HepG2 (cell line): Measurements from ENCODE around the gene METTL13. TPM values are rescaled to one million over a fixed set of nuclear protein-coding genes. Genes with fewer than 3 reads are reported as not detected.

Experiments
- AHDC1 ChIP-seq: sonication (generic); formaldehyde crosslinking; IDR thresholded peaks from 2 replicates; pipeline ENCODE4 v1.5.1; 2020; ENCODE audit warnings: mild to moderate bottlenecking, missing genetic modification reagents, borderline replicate concordance
- DPF2 ChIP-seq: sonication (generic); formaldehyde crosslinking; IDR thresholded peaks from 2 replicates; pipeline ENCODE4 v1.4.0; 2020; ENCODE audit warnings: mild to moderate bottlenecking, low read depth, missing genetic modification reagents, borderline replicate concordance
- ETV5 ChIP-seq: IDR thresholded peaks from 2 replicates; pipeline ENCODE4 v1.6.1; 2018; ENCODE audit warnings: missing biosample characterization, missing genetic modification reagents, inconsistent platforms, borderline replicate concordance
- HBP1 ChIP-seq: IDR thresholded peaks from 2 replicates; pipeline ENCODE4 v1.6.1; 2016; ENCODE audit warnings: low read depth, control low read depth
- MAZ ChIP-seq, 2 experiments: sonication (generic) in 1 of 2; formaldehyde crosslinking in 1 of 2; IDR thresholded peaks; 2 replicates each; pipeline versions ENCODE4 v1.5.0 to v1.6.1; 2012 to 2020; ENCODE audit warnings: low read depth in 2 of 2, mild to moderate bottlenecking in 2 of 2, borderline replicate concordance in 1 of 2, improper control_type of control experiment in 1 of 2, low read length in 1 of 2, missing genetic modification reagents in 1 of 2, moderate library complexity in 1 of 2
- MBNL3 ChIP-seq: fragments of 250-450 bp; sonication (Bioruptor Pico); conservative IDR thresholded peaks from 2 replicates; pipeline ENCODE4 v1.8.0; 2022; ENCODE audit warnings: mild to moderate bottlenecking, inconsistent platforms
- MXD4 ChIP-seq: IDR thresholded peaks from 2 replicates; pipeline ENCODE4 v1.6.1; 2016; ENCODE audit warnings: mild to moderate bottlenecking, missing biosample characterization, missing genetic modification reagents
- NFE2 ChIP-seq: sonication (generic); formaldehyde crosslinking; IDR thresholded peaks from 2 replicates; pipeline ENCODE4 v1.4.0; 2020; ENCODE audit warnings: missing genetic modification reagents
- REXO4 ChIP-seq: sonication (generic); formaldehyde crosslinking; IDR thresholded peaks from 2 replicates; pipeline ENCODE4 v1.8.0; 2022; ENCODE audit warnings: missing genetic modification reagents, mild to moderate bottlenecking, borderline replicate concordance
- SOX6 ChIP-seq, 2 experiments: fragments of 450-650 bp in 1 of 2; sonication (generic) in 1 of 2; formaldehyde crosslinking in 1 of 2; IDR thresholded peaks; 2 replicates each; pipeline versions ENCODE4 v1.4.0 to v1.6.1; 2017 to 2020; ENCODE audit warnings: antibody characterized with exemption in 1 of 2, mild to moderate bottlenecking in 1 of 2, missing genetic modification reagents in 1 of 2
- YEATS4 ChIP-seq: sonication (generic); formaldehyde crosslinking; IDR thresholded peaks from 2 replicates; pipeline ENCODE4 v1.4.0; 2020; ENCODE audit warnings: missing genetic modification reagents, borderline replicate concordance
- ZBTB38 ChIP-seq: sonication (generic); formaldehyde crosslinking; IDR thresholded peaks from 2 replicates; pipeline ENCODE4 v1.5.1; 2020; ENCODE audit warnings: mild to moderate bottlenecking, missing genetic modification reagents
- ZNF20 ChIP-seq: sonication (generic); formaldehyde crosslinking; IDR thresholded peaks from 2 replicates; pipeline ENCODE4 v1.4.0; 2020; ENCODE audit warnings: mild to moderate bottlenecking, moderate library complexity, missing genetic modification reagents
- ZNF232 ChIP-seq: sonication (generic); formaldehyde crosslinking; IDR thresholded peaks from 2 replicates; pipeline ENCODE4 v1.4.0; 2020; ENCODE audit warnings: missing genetic modification reagents, borderline replicate concordance
- ZNF256 ChIP-seq: sonication (generic); formaldehyde crosslinking; conservative IDR thresholded peaks from 2 replicates; pipeline ENCODE4 v1.4.0; 2020; ENCODE audit warnings: missing genetic modification reagents
- ZNF264 ChIP-seq: sonication (generic); formaldehyde crosslinking; IDR thresholded peaks from 2 replicates; pipeline ENCODE4 v1.4.0; 2020; ENCODE audit warnings: missing genetic modification reagents
- ZNF33B ChIP-seq: sonication (generic); formaldehyde crosslinking; IDR thresholded peaks from 2 replicates; pipeline ENCODE4 v1.5.1; 2020; ENCODE audit warnings: mild to moderate bottlenecking, missing genetic modification reagents
- ZNF530 ChIP-seq: sonication (generic); formaldehyde crosslinking; IDR thresholded peaks from 2 replicates; pipeline ENCODE4 v1.5.0; 2020; ENCODE audit warnings: low read depth, mild to moderate bottlenecking, missing genetic modification reagents
- ZNF761 ChIP-seq: sonication (generic); formaldehyde crosslinking; conservative IDR thresholded peaks from 2 replicates; pipeline ENCODE4 v1.4.0; 2020; ENCODE audit warnings: mild to moderate bottlenecking, missing genetic modification reagents
- ZNF777 ChIP-seq: sonication (generic); formaldehyde crosslinking; IDR thresholded peaks from 2 replicates; pipeline ENCODE4 v1.4.0; 2020; ENCODE audit warnings: missing genetic modification reagents
- ZNF850 ChIP-seq: sonication (generic); formaldehyde crosslinking; conservative IDR thresholded peaks from 2 replicates; pipeline ENCODE4 v1.9.0; 2021; ENCODE audit warnings: mild to moderate bottlenecking, missing genetic modification reagents
- ZSCAN20 ChIP-seq: sonication (generic); formaldehyde crosslinking; IDR thresholded peaks from 2 replicates; pipeline ENCODE4 v1.4.0; 2020; ENCODE audit warnings: missing genetic modification reagents, mild to moderate bottlenecking, borderline replicate concordance
- ZZZ3 ChIP-seq: sonication (generic); formaldehyde crosslinking; IDR thresholded peaks from 2 replicates; pipeline ENCODE4 v1.4.0; 2020; ENCODE audit warnings: missing genetic modification reagents, mild to moderate bottlenecking, borderline replicate concordance
- polyA plus RNA-seq, 8 experiments: library from polyadenylated mRNA; depleted of rRNA in 3 of 8; stranded (reverse) in 7 of 8; unstranded in 1 of 8; fragments of >200 nt; fragmentation: Illumina TruSeq in 4 of 8; extraction: Trizol in 4 of 8; gene quantifications; 2 replicates each; pipeline versions ENCODE4 v1.2.1 to v1.2.3, GENCODE V29; 2011 to 2016; ENCODE audit warnings: low read depth in 4 of 8, missing spikeins in 1 of 8, mixed read lengths in 1 of 8; ENCODE audit not compliant: insufficient read depth in 1 of 8
- total RNA-seq, 5 experiments: library from RNA; depleted of rRNA; stranded (reverse); fragments of >200 nt; fragmentation: Illumina TruSeq; extraction: Trizol; gene quantifications; 2 replicates each; pipeline ENCODE4 v1.2.3, GENCODE V29; 2016; ENCODE audit warnings: low read depth in 1 of 5

The METTL13 gene
- total and polyA plus RNA-seq, 2 of the 13 experiments (the other 11 are each of a cell fraction or from before 2014, with no cell fraction given), result 18.6 to 22.8 TPM

GRCh38 chr1:171781176-171781875 is at the start of gene METTL13 (continued):
- TF ChIP-seq AHDC1 (CRISPR knock-in tag) (no peak), NFE2 (no peak), ZNF33B (CRISPR knock-in tag) (0 out of 2 replicates have a peak, but pooled peaks have one; percentile 59), ZZZ3 (no peak; the same call in 1 of the 2 replicates), MBNL3 (CRISPR knock-in tag) (no peak), ZSCAN20 (no peak), SOX6 (IDR thresholded peaks at IDR 0.05) (no peak), SOX6 (CRISPR knock-in tag; IDR thresholded peaks at IDR 0.05) (peak; percentile 3), ZNF850 (CRISPR knock-in tag) (no peak), ZNF256 (CRISPR knock-in tag) (no peak), MAZ (IDR thresholded peaks at IDR 0.05; ENCODE audit: borderline replicate concordance, low read depth, low read length) (peak; percentile 49; the same call in 1 of the 2 replicates), MAZ (CRISPR knock-in tag; IDR thresholded peaks at IDR 0.05; ENCODE audit: low read depth) (peak; percentile 77), MXD4 (CRISPR knock-in tag) (no peak; the same call in 1 of the 2 replicates), ZNF20 (CRISPR knock-in tag) (no peak), REXO4 (CRISPR knock-in tag) (no peak), HBP1 (CRISPR knock-in tag) (0 out of 2 replicates have a peak, but pooled peaks have one; percentile 10), ETV5 (CRISPR knock-in tag) (peak; percentile 66), DPF2 (CRISPR knock-in tag) (no peak), ZNF232 (CRISPR knock-in tag) (no peak; the same call in 1 of the 2 replicates), ZNF264 (CRISPR knock-in tag) (no peak), ZBTB38 (CRISPR knock-in tag) (no peak; the same call in 1 of the 2 replicates), ZNF530 (no peak), ZNF761 (peak; percentile 55; the same call in 1 of the 2 replicates), YEATS4 (CRISPR knock-in tag) (no peak), ZNF777 (CRISPR knock-in tag) (no peak)
